Endothelial cell (in vitro differentiated cells): ENCODE data around the gene KNCN. TPM values are rescaled to one million over a fixed set of nuclear protein-coding genes. Genes with fewer than 3 reads are reported as not detected.

ENCODE experiments used
- DNase-seq: peaks from one replicate; pipeline ENCODE4 v3.0.0; 2021; ENCODE audit warnings: low spot score
- H3K27ac Mint-ChIP-seq: one replicate; pipeline ENCODE4 v1.8.0; 2021; ENCODE audit warnings: mixed read lengths, inconsistent platforms; ENCODE audit not compliant: unreplicated experiment
- H3K27me3 Mint-ChIP-seq: one replicate; pipeline ENCODE4 v1.8.0; 2021; ENCODE audit warnings: mild to moderate bottlenecking, moderate library complexity, mixed read lengths, inconsistent platforms; ENCODE audit not compliant: unreplicated experiment
- H3K36me3 Mint-ChIP-seq: one replicate; pipeline ENCODE4 v1.8.0; 2021; ENCODE audit warnings: mild to moderate bottlenecking, low read depth, mixed read lengths, inconsistent platforms; ENCODE audit not compliant: unreplicated experiment
- H3K4me1 Mint-ChIP-seq: one replicate; pipeline ENCODE4 v1.8.0; 2021; ENCODE audit warnings: mild to moderate bottlenecking, mixed read lengths, inconsistent platforms; ENCODE audit not compliant: unreplicated experiment
- H3K4me3 Mint-ChIP-seq: one replicate; pipeline ENCODE4 v1.8.0; 2021; ENCODE audit warnings: mild to moderate bottlenecking, mixed read lengths, inconsistent platforms; ENCODE audit not compliant: unreplicated experiment
- H3K9me3 Mint-ChIP-seq: one replicate; pipeline ENCODE4 v1.8.0; 2021; ENCODE audit warnings: mixed read lengths, inconsistent platforms; ENCODE audit not compliant: unreplicated experiment
- total RNA-seq: library from RNA; stranded (reverse); fragmentation: NEBNext Ultra II Directional; extraction: Animal tissue kit (Norgen Biotek cat#: 25700); gene quantifications from one replicate; pipeline ENCODE4 v1.2.1, GENCODE V29; 2021; ENCODE audit not compliant: unreplicated experiment
- TF ChIP-seq, protein P1 (sequence below): fragments of 200-600 bp; sonication (generic); IDR thresholded peaks from one replicate; pipeline ENCODE4 v1.5.0; 2021; ENCODE audit warnings: antibody characterized with exemption; ENCODE audit not compliant: unreplicated experiment

Gene KNCN
- total RNA-seq, 1 donor from 2014 or later = not detected

DNA sequence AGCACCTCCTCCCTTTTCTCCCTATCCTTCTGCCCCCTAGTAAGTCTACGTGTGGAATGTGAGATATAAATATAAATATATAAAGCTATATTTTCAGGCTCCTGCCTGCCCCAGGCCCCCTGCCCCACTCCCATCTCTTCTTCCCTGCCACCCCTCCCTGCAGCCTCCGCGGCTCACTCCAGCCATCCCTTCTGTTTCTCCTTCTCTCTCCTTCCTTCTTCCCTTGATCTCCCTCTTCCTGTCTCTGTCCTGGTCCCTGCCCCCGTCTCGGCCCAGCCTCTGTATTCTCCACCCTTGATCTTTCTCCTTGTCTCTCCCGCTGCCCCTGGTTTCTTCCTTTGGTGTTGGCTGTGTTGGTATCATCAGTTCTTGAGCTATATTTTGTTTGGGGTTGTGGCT is 38.7 kb downstream of the KNCN start:
- Mint-ChIP-seq H3K4me3 (no peak overlapping the region), H3K4me1 (peaks cover 12% of the 10 kb centered on the region), H3K27ac (no peak overlapping the region), H3K36me3 (no peaks in the 10 kb centered on the region), H3K9me3 (no peaks in the 10 kb centered on the region), H3K27me3 (peaks cover 10% of the 10 kb centered on the region)
- no peak for DNase-seq
- TF ChIP-seq, protein P1, sequence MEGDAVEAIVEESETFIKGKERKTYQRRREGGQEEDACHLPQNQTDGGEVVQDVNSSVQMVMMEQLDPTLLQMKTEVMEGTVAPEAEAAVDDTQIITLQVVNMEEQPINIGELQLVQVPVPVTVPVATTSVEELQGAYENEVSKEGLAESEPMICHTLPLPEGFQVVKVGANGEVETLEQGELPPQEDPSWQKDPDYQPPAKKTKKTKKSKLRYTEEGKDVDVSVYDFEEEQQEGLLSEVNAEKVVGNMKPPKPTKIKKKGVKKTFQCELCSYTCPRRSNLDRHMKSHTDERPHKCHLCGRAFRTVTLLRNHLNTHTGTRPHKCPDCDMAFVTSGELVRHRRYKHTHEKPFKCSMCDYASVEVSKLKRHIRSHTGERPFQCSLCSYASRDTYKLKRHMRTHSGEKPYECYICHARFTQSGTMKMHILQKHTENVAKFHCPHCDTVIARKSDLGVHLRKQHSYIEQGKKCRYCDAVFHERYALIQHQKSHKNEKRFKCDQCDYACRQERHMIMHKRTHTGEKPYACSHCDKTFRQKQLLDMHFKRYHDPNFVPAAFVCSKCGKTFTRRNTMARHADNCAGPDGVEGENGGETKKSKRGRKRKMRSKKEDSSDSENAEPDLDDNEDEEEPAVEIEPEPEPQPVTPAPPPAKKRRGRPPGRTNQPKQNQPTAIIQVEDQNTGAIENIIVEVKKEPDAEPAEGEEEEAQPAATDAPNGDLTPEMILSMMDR = no peak

DNA sequence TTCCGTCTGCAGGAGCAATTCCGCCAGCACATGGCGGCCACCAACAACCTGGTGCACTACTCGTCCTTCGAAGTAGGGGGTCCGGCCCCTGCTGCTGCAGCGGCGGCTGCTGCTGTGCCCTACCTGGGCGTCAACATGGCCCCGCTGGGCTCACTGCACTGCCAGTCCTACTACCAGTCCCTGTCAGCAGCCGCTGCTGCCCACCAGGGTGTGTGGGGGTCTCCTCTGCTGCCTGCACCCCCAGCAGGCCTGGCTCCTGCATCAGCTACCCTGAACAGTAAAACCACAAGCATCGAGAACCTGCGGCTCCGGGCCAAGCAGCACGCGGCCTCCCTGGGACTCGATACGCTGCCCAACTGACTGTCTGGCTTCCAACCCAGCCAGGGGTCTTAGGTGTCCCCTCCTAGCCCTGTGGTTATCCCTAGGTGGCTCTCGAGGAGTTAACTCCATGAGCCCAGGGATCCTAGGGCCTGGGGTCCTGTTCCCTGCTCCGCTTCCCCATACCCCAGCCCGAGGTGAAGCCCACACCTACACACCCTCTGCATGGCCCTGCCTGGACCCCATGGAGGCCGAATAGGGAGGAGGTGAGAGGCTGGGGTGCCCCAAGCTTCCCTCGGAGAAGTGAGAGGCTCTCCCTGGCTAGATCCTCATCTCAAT is 39.2 kb downstream of the KNCN start:
- Mint-ChIP-seq H3K27ac (no peak overlapping the region), H3K27me3 (peaks cover 10% of the 10 kb centered on the region)

DNA sequence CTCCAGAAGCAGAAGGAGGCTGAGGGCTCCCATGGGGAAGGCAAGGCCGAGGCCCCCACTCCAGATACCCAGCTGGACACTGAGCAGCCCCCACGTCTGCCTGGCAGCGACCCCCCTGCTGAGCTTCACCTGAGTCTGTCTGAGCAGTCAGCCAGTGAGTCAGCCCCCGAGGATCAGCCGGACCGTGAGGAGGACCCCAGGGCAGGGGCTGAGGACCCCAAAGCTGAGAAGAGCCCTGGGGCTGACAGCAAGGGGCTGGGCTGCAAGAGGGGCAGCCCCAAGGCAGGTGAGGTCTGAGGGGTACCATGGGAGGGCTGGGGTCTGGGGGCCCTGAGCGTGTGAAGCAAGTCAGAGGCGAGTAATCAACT is 40.5 kb downstream of the KNCN start:
- no peaks in the 10 kb centered on the region for H3K9me3 Mint-ChIP-seq
- TF ChIP-seq, protein P1 = no peak
- no peak for DNase-seq
- H3K4me1 Mint-ChIP-seq = peaks cover 8% of the 10 kb centered on the region
- H3K4me3 Mint-ChIP-seq = no peak overlapping the region
- H3K36me3 Mint-ChIP-seq = no peaks in the 10 kb centered on the region
- no peak overlapping the region for H3K27ac Mint-ChIP-seq
- H3K27me3 Mint-ChIP-seq = peaks cover 9% of the 10 kb centered on the region

More for the DNA sequence above, 39.2 kb downstream of the KNCN start:
- Mint-ChIP-seq H3K4me3 (no peak overlapping the region), H3K4me1 (peaks cover 12% of the 10 kb centered on the region), H3K9me3 (no peaks in the 10 kb centered on the region), H3K36me3 (no peaks in the 10 kb centered on the region)
- TF ChIP-seq, protein P1 = no peak
- no peak for DNase-seq

DNA sequence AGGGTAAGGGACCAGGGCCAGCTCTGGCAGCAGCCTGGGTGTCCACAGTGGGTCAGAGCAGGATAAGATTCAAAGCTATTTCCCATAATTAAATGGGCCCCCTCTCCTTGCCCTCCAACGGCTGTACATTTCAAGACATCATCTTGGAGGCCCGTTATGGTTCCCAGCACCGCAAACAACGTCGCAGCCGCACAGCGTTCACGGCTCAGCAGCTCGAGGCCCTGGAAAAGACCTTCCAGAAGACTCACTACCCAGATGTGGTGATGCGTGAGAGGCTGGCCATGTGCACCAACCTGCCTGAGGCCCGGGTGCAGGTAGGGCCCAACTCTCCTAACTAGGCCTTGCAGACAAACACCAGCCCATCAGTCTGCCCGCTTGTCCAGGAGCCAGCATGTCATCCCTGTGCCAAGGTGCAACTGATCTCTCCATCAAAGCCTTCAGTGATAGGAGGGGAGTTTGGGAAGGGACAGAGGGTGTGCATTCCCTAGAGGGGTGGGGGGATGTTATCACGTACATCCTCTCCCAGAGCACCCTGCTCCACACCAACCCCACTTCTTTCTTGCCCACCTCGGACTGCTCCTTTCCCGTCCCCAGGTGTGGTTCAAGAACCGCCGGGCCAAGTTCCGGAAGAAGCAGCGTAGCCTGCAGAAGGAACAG is 41.0 kb downstream of the KNCN start:
- Mint-ChIP-seq H3K27me3 (peaks cover 7% of the 10 kb centered on the region), H3K9me3 (no peaks in the 10 kb centered on the region), H3K36me3 (no peaks in the 10 kb centered on the region), H3K27ac (no peak overlapping the region), H3K4me1 (peaks cover 8% of the 10 kb centered on the region), H3K4me3 (no peak overlapping the region)
- DNase-seq = no peak
- TF ChIP-seq, protein P1 = no peak

DNA sequence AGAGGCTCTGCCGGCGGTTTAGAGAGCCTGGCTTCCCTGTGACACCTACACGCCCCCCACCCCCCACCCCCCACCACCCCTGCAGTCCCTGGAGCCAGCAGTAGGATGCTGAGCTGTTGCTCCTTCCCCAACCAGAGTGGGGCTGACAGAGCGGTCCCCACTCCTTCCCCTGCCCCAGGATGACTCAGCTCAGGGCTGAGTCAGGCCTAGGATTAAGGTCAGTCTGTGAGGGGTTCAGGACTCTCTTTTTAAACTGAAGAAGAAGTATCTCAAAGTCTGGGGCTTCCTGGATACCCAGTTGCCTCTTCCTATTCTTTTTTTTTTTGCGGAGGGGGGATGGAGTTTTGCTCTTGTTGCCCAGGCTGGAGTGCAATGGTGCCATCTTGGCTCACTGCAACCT is 42.7 kb downstream of the KNCN start:
- TF ChIP-seq, protein P1 = no peak
- Mint-ChIP-seq H3K27me3 (peaks cover 4% of the 10 kb centered on the region), H3K9me3 (no peaks in the 10 kb centered on the region), H3K27ac (no peak overlapping the region), H3K4me1 (peaks cover 8% of the 10 kb centered on the region), H3K36me3 (no peaks in the 10 kb centered on the region), H3K4me3 (no peak overlapping the region)
- no peak for DNase-seq
